COLO668 (cell line): ENCODE results near the gene METTL4.
"Not testable (repeated sequence)": the region's sequence is repeated elsewhere in the genome, so short reads cannot be mapped to it uniquely, and the experiment has no call there.

Source experiments
- DNase-seq: peaks from one replicate; lab custom pipeline; 2025; ENCODE audit not compliant: unreplicated experiment; lab: John Stamatoyannopoulos, UW

The METTL4 gene

GRCh38 chr18:2568129-2568528, 3.2 kb downstream of the METTL4 start:
- no peak for DNase-seq

- DNase-seq, result no peak
Measured at GRCh38 chr18:2564373-2564772, 6.9 kb downstream of the METTL4 start.

GRCh38 chr18:2559249-2559648, 12.1 kb downstream of the METTL4 start:
- no peak for DNase-seq

DNA sequence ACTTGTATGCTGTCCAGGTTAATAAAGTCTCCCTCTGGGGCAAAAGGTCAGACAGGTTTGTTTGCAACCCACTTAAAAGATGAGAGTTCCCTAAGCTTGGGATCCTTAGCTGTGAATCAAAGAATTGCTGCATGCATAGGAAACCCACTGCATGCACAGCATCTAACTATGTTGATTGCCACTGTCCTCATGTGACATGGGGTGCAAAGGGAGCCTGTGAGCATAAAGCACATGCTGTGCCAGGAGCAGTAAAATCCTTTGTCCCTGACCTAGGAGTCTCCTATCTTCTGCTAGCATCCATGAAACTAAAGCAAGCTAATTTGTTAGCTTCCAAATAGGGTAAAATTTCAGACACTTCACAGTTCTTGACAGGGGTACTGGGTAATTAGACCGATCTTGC, 13.8 kb downstream of the METTL4 start:
- no peak for DNase-seq

DNA sequence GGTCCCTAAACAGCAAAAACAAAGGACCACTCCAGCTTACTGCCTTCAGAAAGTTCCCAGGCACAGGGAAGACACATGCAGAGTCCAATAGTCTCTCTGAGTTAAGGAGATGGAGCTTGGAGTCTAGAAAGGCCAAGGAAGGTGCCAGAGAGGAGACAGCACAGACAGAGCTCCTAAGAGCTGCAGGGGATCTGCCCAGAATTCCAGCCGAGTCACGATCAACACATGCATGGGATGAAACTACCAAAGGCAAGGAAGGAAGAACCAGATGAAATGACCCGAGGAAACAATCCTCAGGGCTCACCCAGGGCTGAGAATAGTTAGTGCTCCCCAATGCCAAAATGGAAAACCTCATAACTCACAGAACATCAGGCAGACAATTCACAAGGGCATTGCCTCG, 15.4 kb downstream of the METTL4 start:
- DNase-seq, result no peak

GRCh38 chr18:2554696-2555095, 16.6 kb downstream of the METTL4 start:
- no peak for DNase-seq

GRCh38 chr18:2551425-2551824, 19.9 kb downstream of the METTL4 start:
- no peak for DNase-seq

GRCh38 chr18:2549462-2549861, 21.8 kb downstream of the METTL4 start:
- no peak for DNase-seq

- no peak for DNase-seq
Measured at GRCh38 chr18:2547477-2548087, 23.7 kb downstream of the METTL4 start.

GRCh38 chr18:2545155-2545554, 26.1 kb downstream of the METTL4 start:
- no peak for DNase-seq

GRCh38 chr18:2541925-2542563, 29.3 kb downstream of the METTL4 start:
- DNase-seq, result not testable (repeated sequence)

DNA sequence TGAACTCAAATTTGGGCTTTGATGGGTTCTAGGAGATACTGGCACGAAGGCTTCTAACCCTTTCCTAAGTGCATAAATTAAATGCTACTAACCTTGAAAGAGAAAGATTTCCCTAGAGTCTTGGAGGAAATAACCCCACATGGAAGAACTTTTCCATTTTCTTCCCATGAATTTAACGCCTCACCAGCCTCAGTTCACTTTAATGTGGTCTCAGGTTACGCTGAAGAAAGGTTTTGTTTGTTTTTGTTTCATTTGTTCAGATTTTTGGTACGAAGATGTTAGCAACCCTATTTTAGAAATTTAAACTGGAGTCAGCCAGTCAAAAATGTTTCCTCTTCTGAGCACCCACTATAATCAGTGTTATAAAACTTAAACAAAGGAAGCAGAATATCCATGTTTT, 30.7 kb downstream of the METTL4 start:
- DNase-seq, result no peak

DNA sequence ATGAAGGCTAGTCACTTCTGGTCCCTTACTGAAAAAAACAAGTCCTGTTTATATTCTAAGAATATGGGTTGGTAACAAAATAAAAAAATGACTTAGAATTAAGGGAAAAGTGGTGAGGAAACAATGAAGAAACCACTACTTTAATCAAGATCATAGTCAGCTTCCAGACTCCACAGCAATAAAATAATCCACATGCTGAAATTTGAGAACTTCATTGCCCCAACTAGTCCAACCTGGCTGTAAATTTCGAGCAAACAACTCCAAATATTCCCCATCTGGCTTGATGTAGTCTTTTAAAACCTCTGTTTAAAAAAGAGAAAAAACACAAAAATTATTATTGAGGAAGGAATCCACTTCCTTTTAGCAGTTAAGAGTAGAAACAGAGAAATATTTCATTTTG, 32.5 kb downstream of the METTL4 start:
- DNase-seq, result no peak

DNA sequence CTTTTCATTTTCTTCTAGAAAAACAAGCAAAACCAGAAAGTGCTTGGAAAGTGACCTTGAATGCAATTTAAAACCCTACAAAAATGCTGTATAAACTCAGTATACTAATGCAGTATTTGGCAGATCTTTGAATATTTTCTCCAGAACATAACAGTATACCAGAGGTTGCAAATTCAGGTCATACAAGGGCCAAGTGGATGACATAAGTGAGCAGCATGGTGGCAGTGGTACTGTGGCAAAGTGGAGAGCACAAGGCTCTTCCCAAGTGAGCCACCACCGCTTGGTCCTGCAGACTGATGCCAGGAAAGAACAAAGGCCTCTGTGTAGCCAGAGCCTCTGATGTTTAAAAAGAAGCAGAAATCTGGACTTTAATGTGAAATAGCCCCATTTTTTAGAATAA, 33.1 kb downstream of the METTL4 start:
- no peak for DNase-seq

- DNase-seq, result no peak
Measured at GRCh38 chr18:2537296-2537695, 34.0 kb downstream of the METTL4 start.

- DNase-seq, result no peak
Measured at GRCh38 chr18:2536493-2536892, 34.8 kb downstream of the METTL4 start.

GRCh38 chr18:2536063-2536462, 35.2 kb downstream of the METTL4 start:
- no peak for DNase-seq

DNA sequence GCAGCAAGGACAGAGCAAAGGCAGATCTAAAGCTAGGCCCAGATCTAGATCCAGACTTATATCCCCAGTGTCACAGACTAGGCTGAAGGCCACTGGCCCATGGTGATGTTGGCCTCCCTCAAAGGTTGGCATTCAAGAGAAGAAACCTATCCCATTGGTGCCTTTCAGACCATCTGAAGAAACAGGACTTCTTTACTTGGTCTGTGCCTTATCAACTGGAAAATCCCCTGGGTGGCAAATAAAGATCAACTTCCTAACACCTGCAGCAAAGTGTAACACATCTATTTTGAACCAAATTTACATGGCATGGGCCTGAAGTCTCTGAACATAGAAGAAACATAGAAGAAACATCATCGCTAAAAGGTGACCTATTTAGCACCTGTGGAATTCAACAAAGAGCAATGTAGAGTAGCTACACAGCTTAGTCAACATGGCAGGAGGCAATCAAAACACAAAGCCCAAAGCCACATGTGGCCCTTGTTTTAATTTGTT, 35.8 kb downstream of the METTL4 start:
- DNase-seq, result no peak

DNA sequence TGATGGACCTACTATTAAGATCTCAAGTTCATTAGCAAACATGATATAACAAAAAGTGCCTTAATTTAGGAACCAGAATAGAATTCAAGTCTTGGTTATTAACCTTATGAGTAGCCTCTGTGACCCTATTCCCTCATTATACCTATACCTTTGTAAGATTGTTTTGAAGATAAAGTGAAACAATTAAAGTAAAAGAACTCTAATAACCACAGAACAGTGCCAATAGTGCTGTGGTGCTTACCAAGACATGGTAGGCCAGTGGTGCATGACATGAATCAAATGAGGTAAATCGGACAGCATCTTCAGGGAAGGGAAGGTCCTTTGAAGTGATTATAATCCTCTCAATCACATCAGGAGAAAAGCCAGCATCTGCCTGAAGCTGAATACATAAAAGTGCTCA, 36.4 kb downstream of the METTL4 start:
- no peak for DNase-seq

DNA sequence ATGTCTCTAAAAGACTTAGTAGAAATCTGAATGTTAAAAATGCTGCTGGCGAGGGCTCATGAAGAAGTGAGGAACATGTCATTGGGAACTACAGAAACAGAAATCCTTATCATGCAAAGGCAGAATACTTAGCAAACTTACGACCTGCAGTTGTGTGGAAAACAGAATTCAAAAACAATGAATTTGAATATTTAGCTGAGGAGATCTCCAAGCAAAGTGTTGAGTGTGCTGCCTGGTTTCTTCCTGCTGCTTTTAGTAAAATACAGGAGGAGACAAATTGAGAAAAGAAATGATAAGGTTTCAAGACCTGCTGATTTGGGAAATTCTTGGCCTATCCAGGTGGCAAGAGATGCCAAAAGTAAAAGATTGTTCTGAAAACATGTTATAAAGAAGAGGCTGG, 38.5 kb downstream of the METTL4 start:
- DNase-seq, result no peak

- DNase-seq, result no peak
Measured at GRCh38 chr18:2531751-2532150, 39.6 kb downstream of the METTL4 start.

GRCh38 chr18:2529154-2529553, 42.2 kb downstream of the METTL4 start:
- DNase-seq, result no peak

- DNase-seq, result peak; percentile 56
Measured at GRCh38 chr18:2526329-2526728, 45.0 kb downstream of the METTL4 start.
